CD4-positive, alpha-beta T cell treated with Interleukin-2 at 100 ng/mL for 4 hours (primary cell): ENCODE data around the gene DPM1.

Experiments used
- DNase-seq: peaks from one replicate; pipeline ENCODE4 v3.0.0-alpha.2; 2020; ENCODE audit warnings: low spot score

DPM1 gene

GRCh38 chr20:50895111-50895830 is 63.1 kb downstream of the DPM1 start:
- DNase-seq: no peak

DNA sequence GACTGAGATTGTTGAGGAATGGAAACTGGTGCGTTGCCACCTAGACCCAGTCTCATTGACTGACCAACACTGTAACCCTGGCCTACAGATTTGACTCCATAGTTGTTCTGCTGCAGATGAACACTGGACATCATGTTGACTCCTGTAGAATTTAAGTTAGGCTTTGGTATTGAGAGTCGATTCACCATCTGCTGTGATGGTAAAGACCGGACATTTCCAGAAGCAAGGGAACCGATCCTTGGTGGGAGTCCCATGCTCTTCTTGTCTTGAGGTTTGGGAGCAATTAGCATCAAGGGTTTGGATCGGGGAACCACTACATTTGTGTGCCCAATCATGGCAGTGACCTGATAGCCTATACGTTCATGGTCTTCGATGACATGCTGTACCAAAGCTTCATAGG is 64.7 kb downstream of the DPM1 start:
- DNase-seq: no peak

- DNase-seq: no peak
These were observed 65.9 kb downstream of the DPM1 start for GRCh38 chr20:50892394-50892793.

GRCh38 chr20:50891138-50891537 is 67.2 kb downstream of the DPM1 start:
- no peak for DNase-seq

DNA sequence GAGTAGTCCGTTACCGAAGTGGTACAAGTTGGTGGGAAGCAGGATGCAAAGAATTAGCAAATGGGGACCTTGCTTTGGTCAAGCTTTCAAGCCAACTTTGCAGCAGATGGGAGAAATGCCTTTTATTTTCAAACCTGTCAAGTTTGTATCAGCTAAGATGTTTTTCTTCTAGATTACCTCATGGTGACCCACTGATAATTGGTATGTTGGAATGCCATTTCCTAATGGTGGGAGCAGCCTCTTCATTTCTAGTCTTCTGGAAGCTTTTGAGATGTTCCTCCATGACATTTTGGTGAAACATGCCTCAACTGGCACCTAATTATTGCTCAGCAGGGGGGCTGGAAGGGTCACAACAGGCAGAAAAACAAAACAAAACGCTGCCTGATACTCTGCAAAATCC is 70.8 kb downstream of the DPM1 start:
- DNase-seq: no peak

DNA sequence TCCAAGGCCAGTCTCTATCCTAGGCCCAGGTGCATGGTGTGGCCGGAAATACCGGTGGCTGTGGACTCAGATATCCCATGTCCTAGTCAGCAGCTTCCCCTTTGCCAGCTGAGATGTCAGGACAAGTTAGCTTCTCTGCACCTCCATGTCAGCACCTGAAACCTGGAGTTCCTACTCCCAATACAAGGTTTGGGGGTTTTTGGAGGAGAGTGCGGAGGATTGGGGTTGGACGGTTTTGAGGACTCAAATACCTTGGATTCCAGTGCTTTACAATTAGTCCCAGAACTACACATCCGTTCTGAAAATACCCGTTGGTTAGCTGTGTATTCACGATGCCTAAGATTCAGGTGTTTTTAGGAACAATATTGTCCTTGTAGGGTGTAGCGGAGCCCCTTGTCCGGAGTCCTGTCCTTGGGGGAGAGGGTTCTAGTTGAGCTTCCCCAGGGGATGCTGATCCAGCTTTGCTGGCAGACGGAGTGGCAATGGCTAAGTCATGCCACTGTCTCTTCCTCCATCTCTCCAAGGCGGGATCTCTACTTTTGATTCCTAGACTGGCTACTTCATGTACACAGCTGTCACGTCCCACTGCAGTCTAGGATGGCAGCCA is 72.0 kb downstream of the DPM1 start:
- DNase-seq: no peak

DNA sequence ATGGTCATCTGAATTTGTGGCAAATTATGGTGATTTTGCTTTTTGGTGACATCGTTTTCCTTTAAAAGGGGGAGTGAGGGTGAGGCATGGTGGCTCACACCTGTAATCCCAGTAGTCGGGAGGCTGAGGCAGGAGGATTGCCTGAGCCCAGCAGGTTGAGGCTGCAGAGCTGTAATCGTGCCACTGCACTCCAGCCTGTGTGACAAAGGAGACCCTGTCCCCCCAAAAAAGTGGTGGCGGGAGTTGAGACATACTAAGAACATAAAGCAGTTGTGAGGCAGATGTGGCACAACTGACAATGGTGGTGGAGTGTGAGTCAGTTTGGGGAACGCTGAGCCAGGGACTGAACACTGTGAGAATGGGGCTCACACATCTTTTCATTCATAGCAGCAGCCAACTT is 72.6 kb downstream of the DPM1 start:
- no peak for DNase-seq

- no peak for DNase-seq
These were observed 73.3 kb downstream of the DPM1 start for GRCh38 chr20:50885068-50885467.
